ENCODE results near the gene LILRB5. TPM values are rescaled to one million over a fixed set of nuclear protein-coding genes. Genes with fewer than 3 reads are reported as not detected.

The LILRB5 gene
- total and polyA plus RNA-seq, 2 of the 4 experiments (the other 2 are of a cell fraction), result not detected

- ATAC-seq (ENCODE audit: low read depth) (no peak), DNase-seq (no peak)
- H2BK5ac ChIP-seq (ENCODE audit: low read depth, low read length, poor library complexity, severe bottlenecking), result no peak overlapping the region
- no peak overlapping the region for H3K18ac ChIP-seq (ENCODE audit: low read depth, low read length)
- no peak overlapping the region for H3K14ac ChIP-seq (replicated peaks; ENCODE audit: low read depth, low read length)
- intact Hi-C loops (cut with micrococcal nuclease), result no loop called here
- dilution Hi-C loops (cut with HindIII; ENCODE audit: low sequenced_read_pairs, unreplicated experiment), result no loop called here
- H3K23ac ChIP-seq (ENCODE audit: low read depth, low read length), result no peak overlapping the region
- no peak overlapping the region for H4K91ac ChIP-seq (ENCODE audit: insufficient read depth, low read depth, low read length)
- no peak overlapping the region for H2AK9ac ChIP-seq (replicated peaks; ENCODE audit: low read depth, low read length, poor library complexity)
- no peak overlapping the region for H2AK5ac ChIP-seq (ENCODE audit: low read depth, low read length)
- no peak overlapping the region for H4K8ac ChIP-seq (ENCODE audit: low read depth in 2 of 2, low read length in 2 of 2)
- no peak overlapping the region for H3K56ac ChIP-seq (ENCODE audit: extremely low read depth, insufficient read depth, low read length)
- H4K20me1 ChIP-seq (ENCODE audit: insufficient read depth, low read length), result no peaks in the 10 kb centered on the region
- H2BK120ac ChIP-seq (ENCODE audit: low read depth, low read length), result no peak overlapping the region
- peaks cover 16% of the 10 kb centered on the region for H3K27me3 ChIP-seq (ENCODE audit: control insufficient read depth, insufficient read depth, low read length)
- H2BK20ac ChIP-seq (ENCODE audit: low read depth, low read length), result no peak overlapping the region
- no peaks in the 10 kb centered on the region for H3K9me1 ChIP-seq (ENCODE audit: insufficient read depth, low read length)
- no peak overlapping the region for H3K4me2 ChIP-seq (ENCODE audit: low read depth, low read length)
- H3K9me3 ChIP-seq (ENCODE audit: control insufficient read depth, insufficient read depth, low read length), result no peaks in the 10 kb centered on the region
- H3K27ac ChIP-seq (ENCODE audit: insufficient read depth, low read length), result no peak overlapping the region
- H3K4me1 ChIP-seq (ENCODE audit: control insufficient read depth, insufficient read depth, low read length), result no peaks in the 10 kb centered on the region
- in situ Hi-C loops (cut with MboI; ENCODE audit: low sequenced_read_pairs), result no loop called here
- H3K36me3 ChIP-seq (ENCODE audit: control insufficient read depth, insufficient read depth, low read length), result no peaks in the 10 kb centered on the region
- H4K5ac ChIP-seq (ENCODE audit: low read depth, low read length), result no peak overlapping the region
- no peak overlapping the region for H3K9ac ChIP-seq (ENCODE audit: low read depth, low read length)
- no CpG with 5 or more reads among the region's 11 CpGs for WGBS, 2 experiments (ENCODE audit: extremely low coverage in 2 of 2, insufficient read length in 1 of 2)
- no TSS peak for BruUV-seq (replicated peaks)
- no peaks in the 10 kb centered on the region for H3K79me1 ChIP-seq (ENCODE audit: low read depth in 1 of 2, low read length in 2 of 2)
- CTCF ChIA-PET, result no interaction called here
- no peak overlapping the region for H3K4ac ChIP-seq (ENCODE audit: low read depth, low read length)
- POLR2A ChIA-PET (ENCODE audit: unreplicated experiment), result no interaction called here
- no peak for TF ChIP-seq CEBPB (IDR thresholded peaks at IDR 0.05; ENCODE audit: low read depth, low read length)
- no peak for TF ChIP-seq ELK1 (IDR thresholded peaks at IDR 0.05; ENCODE audit: borderline replicate concordance, low read depth, low read length)
- no peak for TF ChIP-seq MAFK (IDR thresholded peaks at IDR 0.05; ENCODE audit: low read depth, low read length)
- TF ChIP-seq BHLHE40 (IDR thresholded peaks at IDR 0.05; ENCODE audit: low read depth, low read length), result no peak
- no peak for TF ChIP-seq USF2 (IDR thresholded peaks at IDR 0.05; ENCODE audit: low read depth, low read length)
- no peak for TF ChIP-seq RAD21 (IDR thresholded peaks at IDR 0.05; ENCODE audit: low read length)
- TF ChIP-seq CHD1 (IDR thresholded peaks at IDR 0.05; ENCODE audit: low read depth, low read length), result no peak
- no peak for TF ChIP-seq MAZ (IDR thresholded peaks at IDR 0.05; ENCODE audit: borderline replicate concordance, low read depth, low read length)
- no peak for TF ChIP-seq SMC3 (IDR thresholded peaks at IDR 0.05; ENCODE audit: low read depth, low read length)
- TF ChIP-seq FOS (IDR thresholded peaks at IDR 0.05; ENCODE audit: low read depth, low read length), result no peak
- TF ChIP-seq RCOR1 (IDR thresholded peaks at IDR 0.05; ENCODE audit: insufficient replicate concordance, low read length), result no peak
- TF ChIP-seq CTCF (conservative IDR thresholded peaks at IDR 0.05; ENCODE audit: low read depth, low read length), result no peak
- TF ChIP-seq RFX5 (IDR thresholded peaks at IDR 0.05; ENCODE audit: low read depth, low read length), result no peak
- TF ChIP-seq NFE2L2 (IDR thresholded peaks at IDR 0.05; ENCODE audit: low read depth, low read length), result no peak
- TF ChIP-seq POLR2A (IDR thresholded peaks at IDR 0.05; ENCODE audit: low read depth, low read length), result no peak
- H2AFZ ChIP-seq (replicated peaks; ENCODE audit: low read length, poor library complexity), result no peak overlapping the region
- H2BK15ac ChIP-seq (ENCODE audit: low read depth, low read length), result no peak overlapping the region
- no peak overlapping the region for H3K4me3 ChIP-seq (ENCODE audit: insufficient read depth, low read depth, low read length)
These were observed 4.2 kb downstream of the LILRB5 start for GRCh38 chr19:54252845-54253244.
